Renal cortical epithelial cell (primary cell): Measurements from ENCODE around the gene TMEM213. TPM values are rescaled to one million over a fixed set of nuclear protein-coding genes. Genes with fewer than 3 reads are reported as not detected.

Experiments
- DNase-seq: peaks from one replicate; pipeline ENCODE4 v3.0.0-alpha.2; 2011; ENCODE audit warnings: low read depth
- total RNA-seq: library from RNA; depleted of rRNA; stranded (reverse); fragments of >200 nt; gene quantifications from 2 replicates; pipeline ENCODE4 v1.2.3, GENCODE V29; 2014

TMEM213 gene
- total RNA-seq, 1 donor from 2014 or later = 1.2 TPM

GRCh38 chr7:138876326-138876725 lies 78.5 kb downstream of the TMEM213 start:
- no peak for DNase-seq

- DNase-seq = no peak
Observed at GRCh38 chr7:138878051-138878450, 80.3 kb downstream of the TMEM213 start.

- DNase-seq = no peak
Observed at GRCh38 chr7:138878856-138879255, 81.1 kb downstream of the TMEM213 start.

GRCh38 chr7:138879356-138879755 lies 81.6 kb downstream of the TMEM213 start:
- DNase-seq = no peak

GRCh38 chr7:138880881-138881578 lies 83.2 kb downstream of the TMEM213 start:
- no peak for DNase-seq

- DNase-seq = no peak
Observed at GRCh38 chr7:138881579-138882188, 83.9 kb downstream of the TMEM213 start.

GRCh38 chr7:138882249-138882648 lies 84.5 kb downstream of the TMEM213 start:
- no peak for DNase-seq

GRCh38 chr7:138885383-138886147 lies 87.8 kb downstream of the TMEM213 start:
- DNase-seq = no peak

- DNase-seq = peak; percentile 81
Observed at GRCh38 chr7:138886501-138886917, 88.7 kb downstream of the TMEM213 start.

GRCh38 chr7:138887085-138887710 lies 89.4 kb downstream of the TMEM213 start:
- no peak for DNase-seq

Other genes with a start within 250 kb of the TMEM213 start
- under 0.01 and 0.05 TPM in 2 replicates for gene SVOPL, start 96.6 kb upstream of the TMEM213 start, total RNA-seq
- gene ATP6V0A4, start 202 bp downstream of the TMEM213 start, total RNA-seq = 1.9 and 11.5 TPM in 2 replicates
- 1.0 and 10.1 TPM in 2 replicates for gene KIAA1549, start 183.4 kb downstream of the TMEM213 start, total RNA-seq
- 13.5 and 34.9 TPM in 2 replicates for gene ZC3HAV1L, start 238.0 kb downstream of the TMEM213 start, total RNA-seq